RWPE2 (cell line): ENCODE data around the gene SLC25A25.

ENCODE experiments used
- ATAC-seq: fragments of 200-7000 bp; cut with Tn5 transposase; 3 replicates; pipeline ENCODE4 v1.9.1; 2021; ENCODE audit warnings: low read depth
- DNase-seq: peaks from one replicate; pipeline ENCODE4 v3.0.0-alpha.2; 2020; ENCODE audit warnings: low spot score
- H3K27ac ChIP-seq: fragments of 450-650 bp; 2 replicates; pipeline ENCODE4 v1.5.1; 2017; ENCODE audit warnings: mild to moderate bottlenecking; ENCODE audit not compliant: poor library complexity, severe bottlenecking
- H3K27me3 ChIP-seq: fragments of 250-450 bp; sonication (Bioruptor Pico); 2 replicates; pipeline ENCODE4 v1.5.1; 2021; ENCODE audit warnings: mild to moderate bottlenecking, moderate library complexity; ENCODE audit not compliant: insufficient read depth, poor library complexity, severe bottlenecking
- H3K36me3 ChIP-seq: fragments of 250-450 bp; sonication (Bioruptor Pico); 2 replicates; pipeline ENCODE4 v1.5.1; 2020; ENCODE audit warnings: low read depth, mild to moderate bottlenecking, moderate library complexity
- H3K4me1 ChIP-seq: fragments of 250-450 bp; sonication (Bioruptor Pico); 2 replicates; pipeline ENCODE4 v1.5.1; 2021; ENCODE audit warnings: mild to moderate bottlenecking, moderate library complexity; ENCODE audit not compliant: insufficient read depth, poor library complexity, severe bottlenecking
- H3K4me3 ChIP-seq: fragments of 250-450 bp; sonication (Bioruptor Pico); 2 replicates; pipeline ENCODE4 v1.5.1; 2021; ENCODE audit warnings: mild to moderate bottlenecking, moderate library complexity; ENCODE audit not compliant: severe bottlenecking
- H3K9me3 ChIP-seq: fragments of 250-450 bp; sonication (Bioruptor Pico); 2 replicates; pipeline ENCODE4 v1.5.1; 2021; ENCODE audit warnings: mild to moderate bottlenecking, moderate library complexity; ENCODE audit not compliant: severe bottlenecking
- TF ChIP-seq, protein P1 (sequence below): fragments of 450-650 bp; IDR thresholded peaks from one replicate; pipeline ENCODE4 v1.5.1; 2017; ENCODE audit warnings: mild to moderate bottlenecking, moderate library complexity; ENCODE audit not compliant: poor library complexity, severe bottlenecking

The SLC25A25 gene

DNA sequence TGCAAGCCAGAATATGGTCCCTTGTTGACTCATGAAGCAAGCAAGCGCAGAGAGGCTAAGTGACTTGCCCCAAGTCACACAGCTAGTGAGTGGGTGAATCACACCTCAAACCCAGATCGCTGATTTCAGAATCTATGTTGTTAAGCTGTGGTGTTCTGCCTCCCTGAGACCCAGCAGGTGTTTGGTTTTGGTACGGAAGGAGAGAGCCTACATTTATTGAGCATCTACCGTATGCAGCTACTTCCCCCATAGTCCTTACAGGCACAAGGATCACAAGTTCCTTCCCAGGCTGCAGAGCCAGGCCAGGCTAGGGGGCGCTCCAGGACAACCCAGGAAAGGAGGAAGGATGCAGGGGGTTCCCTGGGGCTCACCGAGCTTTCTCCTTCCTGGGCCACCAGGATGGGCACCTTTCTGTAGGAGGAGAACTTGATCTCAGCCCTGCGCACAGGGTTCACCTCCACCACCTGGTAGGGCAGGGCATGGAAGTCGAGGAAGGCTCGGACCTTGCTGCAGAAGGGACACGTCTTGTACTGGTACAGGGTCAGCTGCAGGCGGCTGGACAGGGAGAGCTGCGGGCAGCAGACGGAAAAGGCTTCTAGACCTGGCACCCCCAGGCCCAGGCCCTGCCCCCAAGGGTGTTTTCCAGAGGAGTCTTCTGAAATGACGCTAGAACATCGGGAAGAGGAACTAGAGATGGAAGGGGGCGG is 57.0 kb downstream of the SLC25A25 start:
- DNase-seq: peak; percentile 51
- Histone ChIP-seq H3K27ac (no peak overlapping the region), H3K4me3 (no peak overlapping the region), H3K9me3 (no peaks in the 10 kb centered on the region), H3K4me1 (peaks cover 6% of the 10 kb centered on the region), H3K27me3 (no peaks in the 10 kb centered on the region), H3K36me3 (peaks cover 15% of the 10 kb centered on the region)
- TF ChIP-seq, protein P1, sequence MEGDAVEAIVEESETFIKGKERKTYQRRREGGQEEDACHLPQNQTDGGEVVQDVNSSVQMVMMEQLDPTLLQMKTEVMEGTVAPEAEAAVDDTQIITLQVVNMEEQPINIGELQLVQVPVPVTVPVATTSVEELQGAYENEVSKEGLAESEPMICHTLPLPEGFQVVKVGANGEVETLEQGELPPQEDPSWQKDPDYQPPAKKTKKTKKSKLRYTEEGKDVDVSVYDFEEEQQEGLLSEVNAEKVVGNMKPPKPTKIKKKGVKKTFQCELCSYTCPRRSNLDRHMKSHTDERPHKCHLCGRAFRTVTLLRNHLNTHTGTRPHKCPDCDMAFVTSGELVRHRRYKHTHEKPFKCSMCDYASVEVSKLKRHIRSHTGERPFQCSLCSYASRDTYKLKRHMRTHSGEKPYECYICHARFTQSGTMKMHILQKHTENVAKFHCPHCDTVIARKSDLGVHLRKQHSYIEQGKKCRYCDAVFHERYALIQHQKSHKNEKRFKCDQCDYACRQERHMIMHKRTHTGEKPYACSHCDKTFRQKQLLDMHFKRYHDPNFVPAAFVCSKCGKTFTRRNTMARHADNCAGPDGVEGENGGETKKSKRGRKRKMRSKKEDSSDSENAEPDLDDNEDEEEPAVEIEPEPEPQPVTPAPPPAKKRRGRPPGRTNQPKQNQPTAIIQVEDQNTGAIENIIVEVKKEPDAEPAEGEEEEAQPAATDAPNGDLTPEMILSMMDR: peak; percentile 61
- ATAC-seq: no peak

DNA sequence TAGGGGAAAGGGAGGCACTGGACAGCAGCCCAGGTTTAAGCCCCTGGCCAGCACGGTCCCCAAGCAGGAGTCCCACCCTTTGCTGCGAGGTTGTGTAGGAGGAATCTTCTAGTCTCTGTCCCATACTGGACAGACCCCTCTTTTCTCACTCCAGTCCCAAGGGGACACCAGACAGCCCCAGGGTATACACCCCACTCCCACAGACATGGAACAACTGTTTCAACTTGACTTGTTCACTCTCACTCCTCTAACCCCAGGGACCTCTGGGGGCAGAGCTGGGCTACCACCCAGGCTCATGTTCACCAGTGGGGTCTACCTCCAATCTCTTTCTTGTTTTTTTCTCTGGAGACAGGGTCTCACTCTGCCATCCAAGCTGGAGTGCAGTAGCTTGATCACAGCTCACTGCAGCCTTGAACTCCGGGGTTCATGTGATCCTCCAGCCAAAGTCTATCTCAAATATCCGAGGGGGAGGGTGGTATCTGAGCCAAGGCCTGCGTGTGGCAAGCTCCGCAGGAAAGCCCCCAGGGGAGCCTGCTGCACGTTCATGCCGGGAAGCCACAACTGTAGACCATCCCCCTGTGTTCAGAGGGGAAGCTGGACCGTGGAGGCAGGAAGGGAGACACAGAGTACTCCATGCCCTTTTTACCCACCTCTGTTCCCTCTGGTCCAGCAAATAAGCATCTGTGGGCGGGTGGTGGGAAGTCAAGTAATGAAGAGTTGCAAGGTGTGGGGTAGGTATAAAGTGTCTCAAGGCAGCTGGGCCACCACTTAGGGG is 57.7 kb downstream of the SLC25A25 start:
- Histone ChIP-seq H3K27me3 (no peaks in the 10 kb centered on the region), H3K27ac (no peak overlapping the region), H3K9me3 (no peaks in the 10 kb centered on the region), H3K4me3 (no peak overlapping the region), H3K36me3 (peaks cover 15% of the 10 kb centered on the region), H3K4me1 (peaks cover 6% of the 10 kb centered on the region)
- TF ChIP-seq, protein P1: no peak
- ATAC-seq: no peak
- DNase-seq: peak; percentile 34

DNA sequence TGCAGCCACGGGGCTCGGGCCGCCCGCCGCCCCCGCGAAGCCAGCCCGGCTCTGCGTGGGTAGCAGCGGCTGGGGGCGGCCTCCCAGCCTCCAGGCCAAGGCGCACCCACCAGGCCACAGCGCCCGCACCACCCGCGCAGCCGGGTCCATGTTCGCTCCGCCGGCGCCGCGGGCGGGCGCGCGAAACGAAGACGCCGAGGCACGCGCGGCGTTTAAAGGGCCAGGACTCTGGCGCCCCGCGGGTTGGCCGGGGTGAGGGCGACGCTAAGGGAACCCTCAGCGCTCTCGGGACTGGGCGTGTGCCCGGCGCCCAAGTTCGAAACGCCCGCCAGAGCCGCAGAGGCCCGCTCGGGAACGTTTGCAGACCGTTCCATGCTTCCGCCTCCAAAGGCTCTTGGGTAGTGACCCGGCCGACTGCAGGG is 59.5 kb downstream of the SLC25A25 start, which contains the start of gene PTGES2:
PTGES2 (minus strand) TSS at position 162 of the 422 bp plus-strand sequence; CDS start at position 150, 12 bp downstream.
- H3K9me3 ChIP-seq: no peaks in the 10 kb centered on the region
- H3K36me3 ChIP-seq: peaks cover 15% of the 10 kb centered on the region
- TF ChIP-seq, protein P1: no peak

DNA sequence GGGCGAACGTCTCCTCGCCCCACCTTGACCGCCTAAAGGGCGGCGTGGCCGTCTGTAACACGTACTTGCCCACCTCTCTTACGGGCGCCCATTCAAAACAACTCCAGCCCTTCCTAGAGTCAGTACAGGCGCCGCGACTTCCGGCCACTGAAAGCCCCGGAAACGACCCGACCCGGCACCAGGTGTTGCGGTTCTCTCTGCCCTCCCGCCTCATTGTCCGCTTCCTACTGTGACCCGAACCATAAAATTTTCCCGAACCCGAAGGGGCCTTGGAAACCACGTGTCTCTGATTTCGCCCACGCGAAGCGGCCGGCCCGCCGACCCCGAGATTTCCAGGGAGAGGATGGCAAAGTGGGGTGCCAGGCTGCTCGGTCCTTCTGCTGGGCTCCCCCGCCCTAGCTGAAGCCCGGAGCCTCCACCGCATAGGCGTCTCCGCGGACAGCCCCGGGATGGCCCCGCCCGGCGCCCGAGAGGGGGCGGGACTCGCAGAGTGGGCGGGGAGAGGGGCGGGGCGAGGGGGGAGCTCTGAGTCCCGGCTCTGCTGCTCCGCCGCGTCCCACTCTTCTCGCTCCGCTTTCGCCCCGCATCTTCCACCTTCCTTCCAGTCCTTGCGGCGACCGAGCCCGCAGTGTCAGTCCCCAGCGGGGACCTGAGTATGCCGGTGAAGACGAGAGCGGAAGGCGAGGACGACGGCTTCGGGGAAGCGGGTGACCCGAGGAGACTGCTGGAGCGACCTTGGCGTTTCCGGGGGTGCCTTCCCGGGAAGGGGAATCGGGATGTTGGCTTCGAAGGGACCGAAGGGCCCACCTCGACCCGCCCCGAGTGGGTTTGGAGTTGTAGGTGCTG is 60.2 kb downstream of the SLC25A25 start:
- Histone ChIP-seq H3K27ac (peak overlapping the region; percentile 78), H3K4me1 (peaks cover 6% of the 10 kb centered on the region), H3K27me3 (no peaks in the 10 kb centered on the region), H3K9me3 (no peaks in the 10 kb centered on the region), H3K36me3 (peaks cover 15% of the 10 kb centered on the region), H3K4me3 (peak overlapping the region; percentile 92)
- DNase-seq: peak; percentile 84
- peak; percentile 81 for ATAC-seq
- TF ChIP-seq, protein P1: no peak

More for the DNA sequence above, 59.5 kb downstream of the SLC25A25 start, which contains the start of gene PTGES2:
- DNase-seq (peak; percentile 72), ATAC-seq (peak; percentile 69)
- peak within 1 kb of the TSS; percentile 78 for H3K27ac ChIP-seq
- H3K4me3 ChIP-seq: peak within 1 kb of the TSS; percentile 92
- peaks cover 6% of the 10 kb centered on the region for H3K4me1 ChIP-seq
- H3K27me3 ChIP-seq: no peaks in the 10 kb centered on the region
